Cerebellar cortex (tissue), 1 donor: Measurements from ENCODE around the gene HSFY1.
"Not testable (repeated sequence)": the region's sequence is repeated elsewhere in the genome, so short reads cannot be mapped to it uniquely, and the experiment has no call there.

Source experiments
- DNase-seq: peaks from one replicate; pipeline ENCODE4 v3.0.0-alpha.2; 2015; ENCODE audit warnings: low spot score

HSFY1 gene

DNA sequence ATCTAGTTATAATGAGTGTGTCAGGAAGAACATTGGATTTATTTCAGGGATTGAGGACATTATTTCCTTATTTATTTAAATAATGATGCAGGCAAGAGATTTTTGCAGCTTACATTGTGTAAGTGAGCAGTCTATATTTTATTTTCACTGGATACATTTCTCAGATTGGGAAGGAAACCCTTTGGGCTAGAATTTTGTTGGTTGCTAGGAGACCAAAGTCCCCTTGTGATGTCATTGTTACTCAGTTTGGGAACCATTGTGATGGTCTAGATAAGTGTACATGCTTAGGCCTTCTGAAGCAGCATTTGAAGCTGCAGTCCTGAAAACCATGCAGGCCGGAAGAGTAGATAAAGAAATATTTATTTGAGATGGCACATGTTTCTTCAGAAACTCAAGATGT lies at the start of gene HSFY1:
HSFY1 (plus strand) TSS at position 301 of the 400 bp plus-strand sequence; CDS start at position 369, 68 bp downstream.
- not testable (repeated sequence) for DNase-seq

- not testable (repeated sequence) for DNase-seq
Measured at GRCh38 chrY:18504266-18504665, 42.3 kb upstream of the HSFY1 start.

- not testable (repeated sequence) for DNase-seq
Measured at GRCh38 chrY:18530995-18531655, 15.4 kb upstream of the HSFY1 start.

- not testable (repeated sequence) for DNase-seq
Measured at GRCh38 chrY:18538952-18539351, 7.6 kb upstream of the HSFY1 start.

- not testable (repeated sequence) for DNase-seq
Measured at GRCh38 chrY:18553132-18553531, 6.6 kb downstream of the HSFY1 start.

- not testable (repeated sequence) for DNase-seq
Measured at GRCh38 chrY:18565915-18566314, 19.4 kb downstream of the HSFY1 start.
